HPDE6-E6E7 (cell line): Measurements from ENCODE around the gene KCNIP3.

Source experiments
- DNase-seq: peaks from one replicate; pipeline ENCODE4 v3.0.0; 2011; ENCODE audit warnings: missing footprints; ENCODE audit errors: extremely low spot score

KCNIP3 gene

DNA sequence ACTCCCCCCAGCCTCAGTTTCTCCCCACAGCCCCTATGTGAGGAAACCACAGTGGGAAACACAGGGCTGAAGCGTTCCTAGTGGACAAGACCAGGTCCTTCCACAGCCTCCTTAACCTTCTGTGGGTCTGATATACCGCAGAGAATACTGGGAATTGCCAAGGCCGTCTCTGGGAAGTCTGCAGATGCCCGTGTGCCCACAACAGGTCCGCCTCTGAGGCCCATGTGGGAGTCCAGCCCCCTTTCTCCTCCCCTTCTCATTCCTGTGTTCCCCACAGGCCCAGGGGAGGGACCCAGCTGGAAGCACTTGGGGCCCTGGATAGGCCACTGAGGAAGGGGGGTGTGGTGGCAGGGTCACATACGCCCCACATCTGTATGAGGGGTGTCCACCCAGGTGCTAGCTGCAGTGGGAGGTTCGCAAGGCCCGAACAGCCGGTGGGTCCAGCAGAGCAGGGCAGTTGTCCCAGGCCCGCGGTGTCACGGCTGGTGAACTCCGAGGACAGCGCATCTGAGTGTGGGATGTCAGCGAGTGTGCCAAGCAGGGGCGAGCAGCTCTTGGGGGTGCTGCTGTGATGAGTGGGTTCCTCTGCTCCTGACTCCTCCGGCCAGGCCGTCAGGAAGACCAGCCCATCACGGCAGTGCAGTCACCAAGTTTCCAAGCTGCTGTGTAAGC, 2.4 kb upstream of the KCNIP3 start:
- no peak for DNase-seq

DNA sequence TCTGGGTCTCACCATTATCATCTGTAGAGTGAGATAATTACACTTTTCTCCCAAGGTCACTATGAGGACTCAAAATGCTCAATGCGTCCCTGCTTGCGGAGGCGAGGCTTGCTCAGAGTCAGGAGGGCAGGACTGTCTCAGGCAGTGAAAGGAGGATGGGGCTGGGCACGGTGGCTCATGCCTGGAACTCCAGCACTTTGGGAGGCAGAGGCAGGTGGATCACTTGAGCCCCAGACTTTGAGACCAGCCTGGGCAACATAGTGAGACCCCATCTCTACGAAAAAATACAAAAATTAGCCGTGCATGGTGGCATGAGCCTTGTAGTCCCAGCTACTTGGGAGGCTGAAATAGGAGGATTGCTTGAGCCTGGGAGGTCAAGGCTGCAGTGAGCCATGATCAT, 1.8 kb upstream of the KCNIP3 start:
- no peak for DNase-seq

GRCh38 chr2:95296011-95296410, 1.1 kb upstream of the KCNIP3 start:
- no peak for DNase-seq

GRCh38 chr2:95297639-95298395, 670 bp downstream of the KCNIP3 start:
- DNase-seq = no peak

- no peak for DNase-seq
Measured at GRCh38 chr2:95298486-95299111, 1.5 kb downstream of the KCNIP3 start.

DNA sequence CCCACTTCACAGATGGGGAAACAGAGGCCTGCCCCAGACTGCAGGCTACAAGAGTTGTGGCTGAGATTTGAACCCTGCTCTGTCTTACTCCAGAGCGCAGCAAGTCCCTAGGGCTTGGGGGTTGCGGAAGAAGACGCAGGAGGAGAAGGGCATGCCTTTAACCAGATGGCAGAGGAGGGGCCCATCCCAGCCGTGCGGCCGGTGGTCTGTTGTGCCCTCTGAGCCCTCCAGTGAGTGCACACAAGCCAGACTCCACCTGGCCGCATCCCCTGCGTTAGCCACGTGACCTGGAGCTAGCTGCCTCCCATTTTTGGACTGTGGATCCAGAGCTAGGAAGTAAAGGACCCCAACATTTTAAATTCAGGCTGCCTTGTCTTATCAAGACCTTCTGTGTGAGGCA, 2.8 kb downstream of the KCNIP3 start:
- no peak for DNase-seq

- DNase-seq = no peak
Measured at GRCh38 chr2:95300450-95300849, 3.3 kb downstream of the KCNIP3 start.

DNA sequence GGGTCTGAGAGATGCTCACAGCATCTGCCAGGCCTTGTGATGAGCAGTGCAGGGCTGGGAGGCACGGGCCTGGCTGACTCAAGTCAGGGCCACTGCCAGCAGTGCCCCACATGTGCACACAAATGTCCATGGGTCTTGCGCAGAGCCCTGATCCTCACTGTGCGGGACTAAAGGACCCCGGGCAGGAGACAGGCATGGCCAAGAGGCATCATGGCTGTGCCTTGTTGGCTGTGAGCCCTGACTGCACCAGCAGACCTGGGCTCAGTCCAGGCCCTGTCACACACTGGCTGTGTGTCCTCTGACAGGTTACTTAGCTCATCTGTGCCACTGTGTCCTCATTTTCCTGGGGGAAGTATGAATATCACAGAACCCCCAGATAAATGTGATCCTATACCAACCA, 4.0 kb downstream of the KCNIP3 start:
- DNase-seq = no peak

DNA sequence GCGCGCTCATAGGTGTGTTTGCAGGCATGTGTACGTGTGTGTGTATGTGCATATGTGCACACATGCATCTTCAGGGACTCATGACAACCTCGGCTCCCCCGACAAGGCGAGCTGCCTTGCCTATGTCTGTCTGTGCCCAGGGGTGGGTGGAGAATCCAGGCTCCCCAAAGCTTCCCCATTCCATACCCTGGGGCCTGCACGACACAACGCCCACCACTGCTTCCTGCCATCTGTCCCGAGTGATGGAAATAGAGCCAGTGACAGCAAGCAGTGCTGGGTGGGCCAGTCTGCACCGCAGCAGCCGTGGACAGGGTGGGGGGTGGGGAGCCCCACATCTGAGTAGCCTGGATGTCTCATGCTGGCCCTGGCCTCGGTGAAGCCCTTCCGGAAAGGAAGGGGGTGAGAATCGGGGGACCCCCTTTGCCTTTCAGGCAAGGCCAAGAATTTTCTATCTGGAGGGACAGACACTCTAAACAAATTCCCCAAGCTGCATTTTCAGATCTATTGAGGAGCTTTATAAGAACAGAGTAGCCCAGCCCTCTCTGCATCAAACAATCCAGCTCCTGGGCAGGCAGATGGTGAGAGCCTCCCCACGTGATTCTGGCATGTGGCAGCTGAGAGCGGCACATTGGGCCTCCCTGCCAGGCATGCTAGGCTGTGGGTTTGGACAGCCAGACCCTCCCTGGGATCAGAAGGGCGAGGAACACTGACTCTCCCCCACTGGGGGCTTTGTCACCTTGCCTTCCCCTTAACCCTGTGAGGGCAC, 4.9 kb downstream of the KCNIP3 start:
- DNase-seq = no peak

GRCh38 chr2:95303191-95303919, 6.2 kb downstream of the KCNIP3 start:
- no peak for DNase-seq

DNA sequence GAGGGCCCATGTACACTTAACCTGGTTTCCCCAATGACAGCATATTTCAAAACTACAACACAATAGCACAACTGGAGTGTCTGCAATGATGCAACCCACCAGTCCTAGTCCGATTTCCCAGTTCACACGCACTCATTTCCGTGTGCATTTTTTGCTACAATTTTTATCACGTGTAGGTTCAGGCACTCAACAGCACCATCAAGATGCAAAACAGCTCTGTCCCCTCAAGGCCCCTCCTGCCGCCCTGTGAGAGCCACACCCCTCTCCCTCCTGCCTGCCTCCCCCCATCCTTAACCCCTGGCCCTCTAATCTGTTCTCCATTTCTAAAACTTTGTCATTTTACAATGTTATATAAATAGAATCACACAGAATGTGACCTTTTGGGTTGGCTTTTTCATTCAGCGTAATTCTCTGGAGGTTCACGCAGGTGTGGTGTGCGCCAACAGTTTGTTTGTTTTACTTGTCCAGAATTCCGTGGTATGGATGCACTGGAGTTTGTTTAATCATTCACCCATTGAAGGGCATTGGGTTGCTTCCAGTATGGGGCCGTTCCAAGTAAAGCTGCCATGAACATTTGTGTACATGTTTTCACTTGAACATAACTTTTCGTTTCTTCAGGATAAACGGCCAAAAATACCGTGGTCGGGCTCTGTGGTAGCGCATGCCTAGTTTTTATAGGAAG, 8.4 kb downstream of the KCNIP3 start:
- DNase-seq = no peak

GRCh38 chr2:95306336-95306895, 9.3 kb downstream of the KCNIP3 start:
- DNase-seq = no peak

DNA sequence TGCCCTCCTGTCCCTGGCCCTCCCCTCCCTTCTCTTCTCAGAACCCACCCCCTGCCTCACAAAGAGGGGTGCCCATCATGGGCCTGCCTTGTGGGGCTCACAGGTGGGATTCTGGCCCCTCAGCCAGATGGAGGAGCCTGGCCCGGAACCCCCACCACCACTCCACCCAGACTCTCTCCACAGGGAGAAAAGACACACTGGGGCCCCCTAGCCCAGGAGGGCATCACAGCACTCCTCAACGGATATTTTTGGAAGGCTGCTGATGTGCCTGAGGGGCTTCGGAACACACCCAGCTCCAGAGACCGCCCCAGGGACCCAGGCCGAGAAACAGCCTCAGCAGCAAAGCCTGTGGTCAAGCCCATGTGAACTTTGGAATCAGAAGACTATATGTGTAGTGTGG, 9.9 kb downstream of the KCNIP3 start:
- DNase-seq = no peak

DNA sequence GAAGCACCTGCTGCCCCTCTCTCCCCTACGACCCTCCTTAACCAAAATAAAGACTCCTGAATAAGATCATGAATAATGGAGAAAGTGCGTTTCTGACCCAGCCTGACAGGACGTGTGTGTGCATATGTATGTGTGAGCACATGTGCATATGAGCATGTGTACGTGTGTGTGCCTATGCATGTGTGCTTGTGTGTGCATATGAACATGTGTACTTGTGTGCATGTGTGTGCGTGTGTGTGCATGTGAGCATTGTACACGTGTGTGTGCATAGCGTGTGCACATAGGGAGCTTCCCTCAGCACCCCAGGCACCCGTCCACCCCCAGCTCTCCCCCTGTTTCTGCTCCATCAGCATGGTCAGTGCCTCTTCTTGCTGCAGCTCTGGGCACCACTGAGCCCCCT, 10.7 kb downstream of the KCNIP3 start:
- DNase-seq = no peak

GRCh38 chr2:95308426-95308990, 11.4 kb downstream of the KCNIP3 start:
- no peak for DNase-seq

DNA sequence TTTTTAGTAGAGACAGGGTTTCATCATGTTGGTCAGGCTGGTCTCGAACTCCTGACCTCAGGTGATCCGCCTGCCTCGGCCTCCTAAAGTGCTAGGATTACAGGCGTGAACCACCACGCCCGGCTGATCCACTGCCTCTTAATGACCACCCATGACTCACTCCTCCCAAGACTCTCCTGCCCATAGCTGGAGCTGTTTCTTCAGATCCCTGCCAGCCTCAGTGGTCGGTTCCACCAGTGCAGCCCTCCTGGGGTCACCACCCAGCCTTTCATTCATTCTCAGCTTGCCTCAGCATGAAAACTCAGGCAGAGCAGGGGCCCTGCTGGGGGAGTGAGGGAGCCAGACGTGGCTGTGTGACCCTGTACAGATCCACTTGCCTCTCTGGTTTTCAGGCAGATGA, 12.5 kb downstream of the KCNIP3 start:
- DNase-seq = no peak

DNA sequence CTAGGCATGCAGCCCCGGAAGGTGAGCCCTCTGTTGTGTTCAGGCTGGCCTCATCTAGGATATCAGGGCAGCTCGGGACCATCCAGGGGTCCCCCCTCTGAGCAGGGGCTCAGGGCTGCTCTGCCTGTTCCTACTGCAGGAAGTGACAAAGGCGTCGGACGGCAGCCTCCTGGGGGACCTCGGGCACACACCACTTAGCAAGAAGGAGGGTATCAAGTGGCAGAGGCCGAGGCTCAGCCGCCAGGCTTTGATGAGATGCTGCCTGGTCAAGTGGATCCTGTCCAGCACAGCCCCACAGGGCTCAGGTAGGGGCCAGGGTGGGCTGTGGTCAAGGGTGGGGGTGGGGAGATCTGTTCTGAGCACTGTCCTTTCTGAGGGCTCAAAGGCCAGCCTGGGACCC, 13.1 kb downstream of the KCNIP3 start:
- no peak for DNase-seq

DNA sequence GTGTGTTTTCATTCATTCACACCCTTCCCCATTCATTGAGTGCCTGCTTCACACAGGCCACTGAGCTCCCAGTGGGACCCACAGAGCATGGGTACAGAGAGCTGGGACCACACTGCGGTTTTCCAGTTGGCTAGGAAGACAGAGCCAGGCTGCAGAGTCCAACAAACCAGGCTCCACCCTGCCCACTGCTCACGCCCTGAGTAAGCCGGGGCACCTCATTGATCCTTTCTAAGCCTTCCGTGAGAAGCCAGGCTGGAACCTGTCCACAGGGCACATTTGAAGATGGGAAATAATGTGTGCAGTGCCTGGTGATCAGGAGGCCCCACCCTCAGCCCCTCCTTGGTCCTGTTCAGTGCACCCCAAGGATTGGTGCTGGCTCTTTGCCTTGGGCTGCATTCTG, 13.5 kb downstream of the KCNIP3 start:
- DNase-seq = no peak

- DNase-seq = no peak
Measured at GRCh38 chr2:95311815-95312542, 14.8 kb downstream of the KCNIP3 start.
